SJCRH30 (cell line): ENCODE data around the gene WDR87. TPM values are rescaled to one million over a fixed set of nuclear protein-coding genes. Genes with fewer than 3 reads are reported as not detected.

Experiments
- DNase-seq, 2 experiments: peaks; one replicate each; pipeline ENCODE4 v3.0.0-alpha.2; 2015 to 2020
- H3K27ac ChIP-seq: fragments of 250-450 bp; sonication (Bioruptor Pico); 2 replicates; pipeline ENCODE4 v1.5.1; 2020; ENCODE audit warnings: mild to moderate bottlenecking, moderate library complexity
- H3K27me3 ChIP-seq: fragments of 250-450 bp; sonication (Bioruptor Pico); 2 replicates; pipeline ENCODE4 v1.5.1; 2020; ENCODE audit warnings: mild to moderate bottlenecking, moderate library complexity
- H3K36me3 ChIP-seq: fragments of 250-450 bp; sonication (Bioruptor Pico); 2 replicates; pipeline ENCODE4 v1.5.1; 2020; ENCODE audit warnings: mild to moderate bottlenecking, moderate library complexity
- H3K4me1 ChIP-seq: fragments of 250-450 bp; sonication (Bioruptor Pico); 2 replicates; pipeline ENCODE4 v1.5.1; 2020; ENCODE audit warnings: mild to moderate bottlenecking, moderate library complexity
- H3K4me3 ChIP-seq: fragments of 250-450 bp; sonication (Bioruptor Pico); 2 replicates; pipeline ENCODE4 v1.5.1; 2020; ENCODE audit warnings: mild to moderate bottlenecking, moderate library complexity
- H3K9me3 ChIP-seq: fragments of 250-450 bp; sonication (Bioruptor Pico); replicated peaks from 2 replicates; pipeline ENCODE4 v1.5.1; 2020; ENCODE audit warnings: mild to moderate bottlenecking, moderate library complexity
- total RNA-seq: library from RNA; depleted of rRNA; stranded (reverse); fragments of >200 nt; shearing (Covaris generic); gene quantifications from 2 replicates; pipeline ENCODE4 v1.2.3, GENCODE V29; 2014; rRNA removed

Gene WDR87
- not detected in 2 replicates for total RNA-seq

GRCh38 chr19:37905946-37906868 is at the start of gene WDR87:
Gene WDR87 (minus strand): TSS chr19:37906594. CDS start chr19:37898239, 8,355 bp downstream.
- no peak for DNase-seq
- Histone ChIP-seq H3K4me1 (peaks cover 8% of the 10 kb centered on the region), H3K27me3 (no peaks in the 10 kb centered on the region), H3K4me3 (peak within 1 kb of the TSS; percentile 88), H3K9me3 (no peaks in the 10 kb centered on the region), H3K36me3 (no peaks in the 10 kb centered on the region), H3K27ac (peak within 1 kb of the TSS; percentile 51; the same call in 1 of the 2 replicates)

GRCh38 chr19:37955986-37956385 is 49.6 kb upstream of the WDR87 start:
- Histone ChIP-seq H3K36me3 (no peaks in the 10 kb centered on the region), H3K4me1 (no peaks in the 10 kb centered on the region), H3K27me3 (no peaks in the 10 kb centered on the region), H3K27ac (no peak overlapping the region), H3K4me3 (no peak overlapping the region), H3K9me3 (0 out of 2 replicates have a peak, but pooled peaks cover 4% of the 10 kb centered on the region)
- no peak for DNase-seq

- Histone ChIP-seq H3K9me3 (0 out of 2 replicates have a peak, but pooled peaks cover 4% of the 10 kb centered on the region), H3K27ac (no peak overlapping the region), H3K4me1 (no peaks in the 10 kb centered on the region), H3K36me3 (0 out of 2 replicates have a peak, but pooled peaks cover 3% of the 10 kb centered on the region), H3K27me3 (no peaks in the 10 kb centered on the region), H3K4me3 (no peak overlapping the region)
- no peak for DNase-seq
These were observed 48.1 kb upstream of the WDR87 start for GRCh38 chr19:37954421-37954874.

GRCh38 chr19:37953918-37954303 is 47.5 kb upstream of the WDR87 start:
- Histone ChIP-seq H3K27ac (no peak overlapping the region), H3K4me3 (no peak overlapping the region), H3K4me1 (no peaks in the 10 kb centered on the region), H3K27me3 (no peaks in the 10 kb centered on the region), H3K36me3 (0 out of 2 replicates have a peak, but pooled peaks cover 3% of the 10 kb centered on the region), H3K9me3 (no peaks in the 10 kb centered on the region)
- DNase-seq: no peak

- no peak overlapping the region for H3K4me3 ChIP-seq
- H3K36me3 ChIP-seq: 0 out of 2 replicates have a peak, but pooled peaks cover 3% of the 10 kb centered on the region
- no peak overlapping the region for H3K27ac ChIP-seq
- H3K9me3 ChIP-seq: no peaks in the 10 kb centered on the region
- DNase-seq: no peak
- H3K27me3 ChIP-seq: no peaks in the 10 kb centered on the region
- H3K4me1 ChIP-seq: no peaks in the 10 kb centered on the region
These were observed 47.0 kb upstream of the WDR87 start for GRCh38 chr19:37953171-37953917.

- Histone ChIP-seq H3K27ac (no peak overlapping the region), H3K4me1 (no peaks in the 10 kb centered on the region), H3K9me3 (no peaks in the 10 kb centered on the region), H3K27me3 (no peaks in the 10 kb centered on the region), H3K4me3 (no peak overlapping the region), H3K36me3 (0 out of 2 replicates have a peak, but pooled peaks cover 3% of the 10 kb centered on the region)
- no peak for DNase-seq
These were observed 45.4 kb upstream of the WDR87 start for GRCh38 chr19:37951816-37952210.

GRCh38 chr19:37950471-37951175 is 44.2 kb upstream of the WDR87 start:
- H3K27ac ChIP-seq: no peak overlapping the region
- H3K27me3 ChIP-seq: no peaks in the 10 kb centered on the region
- no peak for DNase-seq
- no peaks in the 10 kb centered on the region for H3K9me3 ChIP-seq
- H3K4me1 ChIP-seq: no peaks in the 10 kb centered on the region
- H3K4me3 ChIP-seq: no peak overlapping the region
- H3K36me3 ChIP-seq: 0 out of 2 replicates have a peak, but pooled peaks cover 3% of the 10 kb centered on the region

GRCh38 chr19:37948362-37948761 is 42.0 kb upstream of the WDR87 start:
- Histone ChIP-seq H3K4me1 (no peaks in the 10 kb centered on the region), H3K9me3 (no peaks in the 10 kb centered on the region), H3K27me3 (no peaks in the 10 kb centered on the region), H3K27ac (no peak overlapping the region), H3K36me3 (0 out of 2 replicates have a peak, but pooled peaks cover 3% of the 10 kb centered on the region), H3K4me3 (no peak overlapping the region)
- DNase-seq: no peak

GRCh38 chr19:37947778-37948177 is 41.4 kb upstream of the WDR87 start:
- DNase-seq: no peak
- H3K36me3 ChIP-seq: 0 out of 2 replicates have a peak, but pooled peaks cover 3% of the 10 kb centered on the region
- H3K27ac ChIP-seq: no peak overlapping the region
- no peaks in the 10 kb centered on the region for H3K9me3 ChIP-seq
- H3K4me3 ChIP-seq: no peak overlapping the region
- H3K4me1 ChIP-seq: no peaks in the 10 kb centered on the region
- no peaks in the 10 kb centered on the region for H3K27me3 ChIP-seq

GRCh38 chr19:37946132-37946531 is 39.7 kb upstream of the WDR87 start:
- no peak overlapping the region for H3K27ac ChIP-seq
- no peaks in the 10 kb centered on the region for H3K4me1 ChIP-seq
- peaks cover 5% of the 10 kb centered on the region; the same call in 1 of the 2 replicates for H3K36me3 ChIP-seq
- no peaks in the 10 kb centered on the region for H3K27me3 ChIP-seq
- H3K4me3 ChIP-seq: no peak overlapping the region
- no peaks in the 10 kb centered on the region for H3K9me3 ChIP-seq
- DNase-seq: no peak

GRCh38 chr19:37943480-37943879 is 37.1 kb upstream of the WDR87 start:
- Histone ChIP-seq H3K4me3 (no peak overlapping the region), H3K27ac (no peak overlapping the region), H3K4me1 (no peaks in the 10 kb centered on the region), H3K36me3 (peaks cover 6% of the 10 kb centered on the region; the same call in 1 of the 2 replicates), H3K9me3 (no peaks in the 10 kb centered on the region), H3K27me3 (no peaks in the 10 kb centered on the region)
- DNase-seq: no peak

- Histone ChIP-seq H3K36me3 (peaks cover 10% of the 10 kb centered on the region), H3K4me3 (no peak overlapping the region), H3K4me1 (no peaks in the 10 kb centered on the region), H3K9me3 (no peaks in the 10 kb centered on the region; the same call in 1 of the 2 replicates), H3K27ac (no peak overlapping the region), H3K27me3 (no peaks in the 10 kb centered on the region)
- DNase-seq: no peak
These were observed 36.1 kb upstream of the WDR87 start for GRCh38 chr19:37942516-37942902.

GRCh38 chr19:37941782-37942515 is 35.6 kb upstream of the WDR87 start:
- Histone ChIP-seq H3K4me1 (no peaks in the 10 kb centered on the region), H3K27ac (no peak overlapping the region), H3K27me3 (no peaks in the 10 kb centered on the region), H3K36me3 (peaks cover 10% of the 10 kb centered on the region), H3K4me3 (no peak overlapping the region), H3K9me3 (no peaks in the 10 kb centered on the region; the same call in 1 of the 2 replicates)
- no peak for DNase-seq

GRCh38 chr19:37938353-37938752 is 32.0 kb upstream of the WDR87 start:
- Histone ChIP-seq H3K4me3 (no peak overlapping the region), H3K9me3 (peaks cover 4% of the 10 kb centered on the region; the same call in 1 of the 2 replicates), H3K27me3 (no peaks in the 10 kb centered on the region), H3K27ac (no peak overlapping the region), H3K4me1 (no peaks in the 10 kb centered on the region), H3K36me3 (peaks cover 16% of the 10 kb centered on the region)
- DNase-seq: no peak
